Measurements from ENCODE around the gene PARP6.
A peak's percentile ranks its signal among the peaks of the same experiment; 100 is the strongest.
"Not testable (repeated sequence)": the region's sequence is repeated elsewhere in the genome, so short reads cannot be mapped to it uniquely, and the experiment has no call there.

PARP6 gene

GRCh38 chr15:72278737-72279136, 6.4 kb upstream of the PARP6 start:
- DNase-seq = no peak

GRCh38 chr15:72276326-72276700, 4.0 kb upstream of the PARP6 start:
- DNase-seq = no peak

GRCh38 chr15:72275635-72276325, 3.4 kb upstream of the PARP6 start:
- DNase-seq = not testable (repeated sequence)

GRCh38 chr15:72272997-72273352, 621 bp upstream of the PARP6 start:
- no peak for DNase-seq

DNA sequence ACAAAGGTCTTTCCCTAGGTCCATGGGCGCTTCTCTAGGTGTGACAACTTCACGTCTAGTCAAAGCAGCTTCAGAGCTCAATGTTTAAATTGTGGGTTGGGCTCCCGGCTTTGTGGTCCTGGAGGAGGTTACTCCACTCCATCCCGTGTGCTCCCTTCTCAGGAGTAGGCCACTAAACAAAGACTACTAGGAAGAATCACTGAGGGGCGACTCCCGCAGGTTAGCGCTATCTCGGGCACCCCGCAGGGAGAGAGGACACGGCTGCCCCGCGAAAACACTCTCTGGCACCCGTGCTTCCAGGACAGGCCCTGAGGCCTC, 500 bp downstream of the PARP6 start:
- peak in 1 of 2 donors; percentile 7 for DNase-seq

DNA sequence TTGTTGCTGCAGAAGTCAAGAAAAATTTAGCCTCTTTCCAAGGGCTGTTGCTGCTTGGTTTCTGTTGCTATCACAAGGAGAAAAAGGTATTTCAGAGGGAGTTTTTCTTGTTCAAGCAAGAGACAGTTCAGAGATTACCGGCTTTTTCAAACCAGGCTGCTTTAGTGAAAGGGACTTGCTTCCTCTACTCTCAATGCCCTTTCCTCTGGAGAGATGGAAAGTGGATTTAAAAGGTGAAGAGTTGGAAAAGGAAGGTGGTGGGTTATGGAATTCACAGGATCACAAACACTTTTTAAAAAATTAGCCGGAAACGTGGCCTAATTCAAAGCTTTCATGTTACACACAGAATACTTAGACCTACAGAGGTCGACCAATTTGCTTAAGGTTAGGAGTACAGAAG, 1.1 kb downstream of the PARP6 start:
- DNase-seq = no peak

DNA sequence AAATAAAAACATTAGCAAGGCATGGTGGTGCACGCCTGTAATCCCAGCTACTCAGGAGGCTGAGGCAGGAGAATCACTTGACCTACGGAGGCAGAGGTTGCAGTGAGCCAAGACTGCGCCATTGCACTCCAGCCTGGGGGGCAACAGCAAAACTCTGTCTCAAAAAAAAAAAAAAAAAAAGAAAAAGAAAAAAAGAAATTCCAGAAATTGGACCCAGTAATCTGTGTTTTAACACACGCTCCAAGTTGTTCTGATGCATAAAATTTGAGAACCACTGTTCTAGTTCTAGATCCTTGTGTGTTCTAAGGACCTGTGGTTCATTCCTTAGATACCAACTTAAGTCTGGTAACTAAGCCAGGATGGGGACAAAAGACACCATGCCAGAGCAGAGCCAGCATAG, 2.6 kb downstream of the PARP6 start:
- DNase-seq = no peak

GRCh38 chr15:72265031-72265430, 7.3 kb downstream of the PARP6 start:
- no peak for DNase-seq

- no peak for DNase-seq
Measured at GRCh38 chr15:72252663-72253299, 19.6 kb downstream of the PARP6 start.

- no peak for DNase-seq
Measured at GRCh38 chr15:72249142-72249810, 23.1 kb downstream of the PARP6 start.

GRCh38 chr15:72248514-72248913, 23.8 kb downstream of the PARP6 start:
- DNase-seq = no peak

DNA sequence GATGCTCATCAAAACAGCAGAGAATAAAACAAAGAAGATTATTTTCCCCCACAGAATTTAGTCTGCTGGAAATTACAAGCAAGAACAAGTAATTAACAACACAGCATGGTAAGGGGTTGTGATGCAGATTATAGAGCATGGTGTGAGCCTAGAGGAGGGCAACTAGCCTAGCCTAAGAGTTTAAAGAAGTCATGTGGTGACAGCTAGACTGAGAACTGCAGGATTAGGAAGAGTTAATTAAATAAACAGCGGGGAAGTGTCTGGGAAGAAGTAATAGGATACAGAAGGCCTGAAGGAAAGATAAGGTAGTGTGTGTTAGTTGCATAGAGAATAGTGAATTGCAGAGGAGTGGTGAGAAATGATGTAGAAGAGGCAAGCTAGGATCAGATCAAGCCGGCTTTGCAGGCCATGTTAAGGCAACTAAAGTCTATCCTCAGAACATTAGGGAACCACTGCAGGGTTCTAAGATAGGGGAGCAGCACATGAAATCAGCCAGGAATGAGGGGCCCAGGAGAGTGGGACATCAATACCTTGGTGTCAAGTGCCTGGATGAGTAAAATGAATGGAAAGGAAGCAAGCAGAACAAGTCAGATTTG, 29.5 kb downstream of the PARP6 start:
- no peak for DNase-seq

- DNase-seq = no peak
Measured at GRCh38 chr15:72239652-72240051, 32.7 kb downstream of the PARP6 start.

DNA sequence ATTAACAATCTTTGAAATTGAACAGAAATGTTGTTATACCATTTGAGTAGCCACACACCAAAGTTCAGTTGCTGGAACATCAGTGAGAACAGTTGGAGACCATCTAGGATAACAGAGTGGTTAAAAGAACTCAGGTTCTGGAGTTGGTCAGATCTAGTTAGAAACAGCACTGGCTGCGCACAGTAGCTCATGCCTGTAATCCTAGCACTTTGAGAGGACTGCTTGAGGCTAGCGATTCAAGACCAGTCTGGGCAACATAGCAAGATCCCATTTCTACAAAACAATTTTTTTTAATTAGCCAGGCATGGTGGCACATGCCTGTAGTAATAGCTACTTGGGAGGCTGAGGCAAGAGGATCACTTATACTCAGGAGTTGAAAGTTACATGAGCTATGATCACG, 33.8 kb downstream of the PARP6 start:
- no peak for DNase-seq

DNA sequence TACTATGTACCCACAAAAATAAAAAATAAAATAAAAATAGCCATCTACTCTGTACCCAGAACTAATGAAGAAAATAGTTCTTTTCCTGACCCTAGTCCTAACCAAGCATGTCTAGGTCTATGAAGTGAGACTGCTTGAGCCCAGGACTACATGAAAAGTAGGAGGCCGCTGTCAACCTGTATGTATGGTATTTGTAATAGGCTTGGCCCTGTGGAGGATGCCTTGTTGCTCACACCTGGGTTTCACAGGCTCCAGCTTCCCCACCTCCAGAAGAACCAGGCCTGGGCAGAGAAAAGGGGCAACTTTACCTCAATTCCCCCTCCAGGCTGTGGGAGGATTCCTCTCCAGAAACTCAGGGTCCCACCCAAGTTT, 34.5 kb downstream of the PARP6 start:
- no peak for DNase-seq

DNA sequence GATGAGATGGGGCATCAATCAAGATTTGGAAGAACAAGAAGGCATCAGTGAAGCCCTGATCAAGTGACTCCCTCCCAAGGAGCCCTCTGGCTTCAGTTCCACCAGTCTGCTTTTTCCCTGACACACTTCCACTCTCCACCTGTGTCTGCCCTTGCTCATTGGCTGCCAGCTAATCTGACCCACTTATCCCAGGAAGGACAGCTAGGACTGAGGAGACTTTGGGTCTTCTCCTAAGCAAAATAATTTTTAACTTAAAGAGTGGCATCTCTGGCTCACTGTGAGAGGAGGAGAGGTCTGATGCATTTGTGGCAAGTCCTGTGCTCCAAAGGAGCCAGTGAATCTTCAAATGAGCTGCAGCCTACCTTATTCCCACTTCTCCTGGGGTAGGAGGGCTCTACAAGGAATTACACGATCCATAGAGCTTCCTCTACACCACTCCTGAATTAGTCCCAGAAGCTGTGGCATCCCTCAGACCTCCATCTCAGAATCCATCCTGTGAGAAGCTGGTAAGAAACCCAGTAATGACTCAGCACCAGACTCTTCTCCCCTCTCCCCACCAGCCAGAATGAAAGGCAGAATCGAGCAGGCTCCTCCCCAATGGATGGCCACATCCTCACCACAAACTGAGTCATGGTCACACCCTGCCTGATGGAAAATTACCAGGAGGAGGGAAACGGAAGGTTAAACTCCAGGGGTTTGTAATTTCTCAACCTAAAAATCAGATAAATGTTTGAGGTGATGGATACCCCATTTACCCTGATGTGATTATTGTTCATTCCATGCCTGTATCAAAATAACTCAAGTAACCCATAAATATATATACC, 35.1 kb downstream of the PARP6 start:
- DNase-seq = peak; percentile 38 to 73

- DNase-seq = no peak
Measured at GRCh38 chr15:72236381-72237003, 35.9 kb downstream of the PARP6 start.

DNA sequence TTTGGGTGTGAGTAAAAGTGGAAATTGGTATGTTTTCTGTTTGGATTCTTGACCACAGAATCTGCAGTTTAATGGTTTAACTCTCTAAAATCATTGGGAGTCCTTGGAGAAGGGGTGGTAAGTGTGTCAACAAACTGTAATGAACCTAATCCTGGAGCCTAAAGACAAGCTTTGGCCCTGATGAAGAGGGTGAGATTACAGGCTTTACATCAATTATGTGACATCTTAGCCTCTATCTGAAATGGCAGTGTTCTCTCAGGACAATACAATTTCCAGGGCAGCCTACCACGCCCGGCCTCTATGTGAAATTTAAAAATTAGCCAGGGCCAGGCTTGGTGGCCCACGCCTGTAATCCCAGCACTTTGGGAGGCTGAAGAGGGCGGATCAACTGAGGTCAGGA, 37.1 kb downstream of the PARP6 start:
- no peak for DNase-seq

DNA sequence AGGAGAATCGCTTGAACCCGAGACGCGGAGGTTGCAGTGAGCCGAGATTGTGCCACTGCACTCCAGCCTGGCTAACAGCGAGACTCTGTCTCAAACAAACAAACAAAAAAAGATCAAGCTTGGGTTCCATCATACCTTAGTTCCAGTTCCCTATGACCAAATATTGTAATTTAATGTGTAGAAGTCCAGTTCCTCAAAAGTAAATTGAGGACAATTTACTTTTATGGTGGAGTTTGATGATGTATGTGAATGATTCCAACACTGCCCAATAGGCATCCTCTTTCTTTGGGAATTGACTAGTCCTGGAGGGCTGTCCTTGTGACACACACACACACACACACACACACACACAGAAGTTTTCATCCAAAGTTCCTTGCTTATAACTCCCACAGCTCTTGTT, 38.6 kb downstream of the PARP6 start:
- no peak for DNase-seq

- DNase-seq = peak; percentile 62 to 73
Measured at GRCh38 chr15:72231833-72232478, 40.4 kb downstream of the PARP6 start.

GRCh38 chr15:72231066-72231832, 41.1 kb downstream of the PARP6 start, which contains the start of gene PKM:
TSS of gene PKM (minus strand) at chr15:72231190. CDS start at chr15:72219097, 12,093 bp downstream.
- peak; percentile 92 to 94 for DNase-seq

All from CD4-positive, alpha-beta T cell treated with Interleukin-4 for 1 hour (primary cell).